DND-41 (cell line): ENCODE results near the gene NRGN.

Experiments
- ATAC-seq: fragments of 200-7000 bp; cut with Tn5 transposase; 3 replicates; pipeline ENCODE4 v1.9.1; 2021; ENCODE audit warnings: low read depth; ENCODE audit not compliant: insufficient read depth
- DNase-seq: peaks from one replicate; pipeline ENCODE4 v3.0.0-alpha.2; 2020
- H2AFZ ChIP-seq: 2 replicates; pipeline ENCODE4 v1.6.0; 2012; ENCODE audit warnings: low read depth, low read length
- H3K27ac ChIP-seq: 2 replicates; pipeline ENCODE4 v1.5.1; 2012; ENCODE audit warnings: low read length, inconsistent platforms
- H3K27me3 ChIP-seq: fragments of 200-600 bp; sonication (generic); 2 replicates; pipeline ENCODE4 v1.6.0; 2012; ENCODE audit warnings: low read length, mild to moderate bottlenecking, inconsistent platforms; ENCODE audit not compliant: insufficient read depth, poor library complexity
- H3K36me3 ChIP-seq: 2 replicates; pipeline ENCODE4 v1.5.1; 2012; ENCODE audit warnings: low read length, inconsistent platforms; ENCODE audit not compliant: insufficient read depth
- H3K4me1 ChIP-seq: 2 replicates; pipeline ENCODE4 v1.5.1; 2012; ENCODE audit warnings: mild to moderate bottlenecking, low read length; ENCODE audit not compliant: insufficient read depth
- H3K4me2 ChIP-seq: 2 replicates; pipeline ENCODE4 v1.6.0; 2012; ENCODE audit warnings: mild to moderate bottlenecking, moderate library complexity, low read length, inconsistent platforms; ENCODE audit not compliant: insufficient read depth
- H3K4me3 ChIP-seq, 2 experiments: fragments of 200-600 bp in 1 of 2; shearing (Covaris generic) in 1 of 2; 2 replicates each; pipeline ENCODE4 v1.5.1; 2012 to 2016; ENCODE audit warnings: inconsistent platforms in 2 of 2, low read length in 2 of 2, mild to moderate bottlenecking in 2 of 2, low read depth in 1 of 2, moderate library complexity in 1 of 2
- H3K79me2 ChIP-seq: 2 replicates; pipeline ENCODE4 v1.6.0; 2012; ENCODE audit warnings: low read length, inconsistent platforms; ENCODE audit not compliant: insufficient read depth
- H3K9ac ChIP-seq: 2 replicates; pipeline ENCODE4 v1.6.0; 2012; ENCODE audit warnings: low read depth, mild to moderate bottlenecking, inconsistent platforms, low read length, moderate library complexity
- H3K9me3 ChIP-seq: 2 replicates; pipeline ENCODE4 v1.5.1; 2012; ENCODE audit warnings: low read length, moderate library complexity, mild to moderate bottlenecking, inconsistent platforms; ENCODE audit not compliant: insufficient read depth, severe bottlenecking
- H4K20me1 ChIP-seq: 2 replicates; pipeline ENCODE4 v1.6.0; 2012; ENCODE audit warnings: low read length; ENCODE audit not compliant: insufficient read depth
- CTCF ChIP-seq: IDR thresholded peaks from 2 replicates; pipeline ENCODE4 v1.5.1; 2012; ENCODE audit warnings: borderline replicate concordance, low read length, moderate library complexity, mild to moderate bottlenecking; ENCODE audit not compliant: poor library complexity, severe bottlenecking; ENCODE audit errors: extremely low read depth
- EZH2 ChIP-seq: IDR thresholded peaks from 3 replicates; pipeline ENCODE4 v1.6.1; 2012; ENCODE audit warnings: borderline replicate concordance, low read depth, mild to moderate bottlenecking, moderate library complexity, low read length, inconsistent platforms; ENCODE audit not compliant: severe bottlenecking

NRGN gene

GRCh38 chr11:124747406-124748099, 7.8 kb downstream of the NRGN start:
- Histone ChIP-seq H3K27ac (no peak overlapping the region), H4K20me1 (peaks cover 11% of the 10 kb centered on the region; the same call in 1 of the 2 replicates), H3K4me1 (no peaks in the 10 kb centered on the region), H3K79me2 (no peaks in the 10 kb centered on the region), H3K4me3 (no peak overlapping the region), H3K4me2 (no peak overlapping the region), H2AFZ (no peak overlapping the region), H3K27me3 (peaks cover 30% of the 10 kb centered on the region), H3K36me3 (no peaks in the 10 kb centered on the region), H3K9me3 (no peaks in the 10 kb centered on the region), H3K9ac (no peak overlapping the region)
- ATAC-seq (no peak), DNase-seq (no peak)
- TF ChIP-seq EZH2 (no peak), CTCF (no peak)

DNA sequence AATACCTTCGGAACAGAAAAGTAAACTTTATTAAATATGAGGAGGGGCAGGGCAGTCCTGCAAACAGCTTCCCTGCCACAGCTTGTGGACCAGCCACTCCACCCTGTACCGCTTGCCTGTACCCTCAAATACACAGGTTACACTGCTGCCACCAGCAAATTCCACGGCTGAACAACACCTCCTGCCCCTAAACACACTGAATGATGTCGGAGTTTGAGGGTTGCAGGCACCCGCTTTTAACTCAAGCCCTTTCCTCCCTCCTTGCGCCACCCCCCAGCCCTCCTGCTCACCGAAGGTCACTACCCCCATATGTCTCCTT, 8.3 kb downstream of the NRGN start:
- DNase-seq (no peak), ATAC-seq (no peak)
- Histone ChIP-seq H3K4me2 (no peak overlapping the region), H3K79me2 (no peaks in the 10 kb centered on the region), H3K27ac (no peak overlapping the region), H3K36me3 (no peaks in the 10 kb centered on the region), H4K20me1 (peaks cover 8% of the 10 kb centered on the region; the same call in 1 of the 2 replicates), H3K4me1 (no peaks in the 10 kb centered on the region), H2AFZ (no peak overlapping the region), H3K27me3 (peaks cover 26% of the 10 kb centered on the region), H3K9me3 (no peaks in the 10 kb centered on the region), H3K4me3 (no peak overlapping the region), H3K9ac (no peak overlapping the region)
- no peak for TF ChIP-seq CTCF
- TF ChIP-seq EZH2 = no peak

DNA sequence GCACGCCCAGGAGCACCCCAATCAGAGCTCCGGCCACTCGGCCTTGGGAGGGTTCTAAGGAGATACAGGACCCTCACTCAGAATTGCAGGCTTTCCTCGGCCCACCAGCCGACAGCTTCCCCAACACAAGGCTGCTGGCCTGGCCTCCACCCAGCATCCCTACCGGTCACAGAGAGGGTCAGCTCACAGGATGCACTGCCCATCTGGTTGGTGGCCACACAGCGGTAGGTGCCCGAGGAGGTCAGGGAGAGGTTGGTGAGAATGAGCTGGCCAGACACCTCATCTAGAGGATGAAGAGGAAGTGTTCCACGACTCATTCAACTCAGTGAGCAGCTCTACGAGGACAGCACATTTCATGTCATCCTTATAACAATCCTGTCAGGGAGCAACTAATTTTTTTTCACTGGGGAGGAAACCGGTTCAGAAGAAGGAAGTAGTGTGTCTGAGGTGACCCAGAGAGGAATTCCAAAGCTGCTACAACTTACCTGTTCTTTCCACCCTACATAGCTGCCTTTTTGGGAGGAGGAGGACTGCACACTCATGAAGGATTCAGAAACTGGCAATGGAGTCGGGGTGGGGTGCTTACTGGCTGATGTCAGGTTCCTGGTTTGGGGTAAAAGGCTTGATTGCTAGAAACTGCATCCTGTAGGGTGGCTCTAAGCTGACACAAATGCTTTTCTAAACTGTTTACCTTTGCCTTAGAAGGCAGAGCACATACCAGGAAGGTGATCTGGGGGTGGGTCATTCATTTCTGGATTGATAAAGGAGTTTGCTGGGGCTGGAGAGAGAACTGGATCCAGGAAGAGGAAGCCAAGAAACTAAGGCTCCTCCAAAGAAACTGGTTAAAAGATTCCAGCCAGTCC, 9.0 kb downstream of the NRGN start:
- Histone ChIP-seq H3K36me3 (no peaks in the 10 kb centered on the region), H4K20me1 (peaks cover 7% of the 10 kb centered on the region; the same call in 1 of the 2 replicates), H3K27ac (no peak overlapping the region), H3K27me3 (peaks cover 19% of the 10 kb centered on the region), H2AFZ (no peak overlapping the region), H3K9ac (no peak overlapping the region), H3K4me3 (no peak overlapping the region), H3K4me1 (no peaks in the 10 kb centered on the region), H3K79me2 (no peaks in the 10 kb centered on the region), H3K4me2 (no peak overlapping the region), H3K9me3 (no peaks in the 10 kb centered on the region)
- TF ChIP-seq EZH2 (no peak), CTCF (no peak)
- ATAC-seq (no peak), DNase-seq (no peak)
